Chondrocyte (in vitro differentiated cells): ENCODE measurements around the gene NPAS3. TPM values are rescaled to one million over a fixed set of nuclear protein-coding genes. Genes with fewer than 3 reads are reported as not detected.

Experiments used
- DNase-seq: peaks from one replicate; pipeline ENCODE4 v3.0.0; 2021; ENCODE audit warnings: mixed read lengths, low spot score
- H3K27ac Mint-ChIP-seq: one replicate; pipeline ENCODE4 v1.8.0; 2021; ENCODE audit warnings: mild to moderate bottlenecking, moderate library complexity, mixed read lengths; ENCODE audit not compliant: unreplicated experiment
- H3K27me3 Mint-ChIP-seq: 2 replicates; pipeline ENCODE4 v1.8.0; 2021; ENCODE audit warnings: low read depth, mixed read lengths
- H3K36me3 Mint-ChIP-seq: 2 replicates; pipeline ENCODE4 v1.8.0; 2021; ENCODE audit warnings: low read depth, mixed read lengths
- H3K4me1 Mint-ChIP-seq: 2 replicates; pipeline ENCODE4 v1.8.0; 2021; ENCODE audit warnings: low read depth, mild to moderate bottlenecking, mixed read lengths
- H3K4me3 Mint-ChIP-seq: one replicate; pipeline ENCODE4 v1.8.0; 2021; ENCODE audit warnings: mild to moderate bottlenecking, moderate library complexity, mixed read lengths; ENCODE audit not compliant: unreplicated experiment
- H3K9me3 Mint-ChIP-seq: 2 replicates; pipeline ENCODE4 v1.8.0; 2021; ENCODE audit warnings: low read depth, mixed read lengths
- CTCF ChIP-seq: fragments of 200-600 bp; sonication (generic); IDR thresholded peaks from 2 replicates; pipeline ENCODE4 v1.5.0; 2021; ENCODE audit warnings: antibody characterized with exemption, mild to moderate bottlenecking, moderate library complexity
- total RNA-seq: library from RNA; stranded (reverse); gene quantifications from 3 replicates; pipeline ENCODE4 v1.2.1, GENCODE V29; 2021

Gene NPAS3
- total RNA-seq, 1 donor from 2014 or later: 2.6 TPM

GRCh38 chr14:32920696-32921276 lies 17.9 kb upstream of the NPAS3 start:
- no peak for TF ChIP-seq CTCF
- peaks cover 5% of the 10 kb centered on the region for H3K27me3 Mint-ChIP-seq
- H3K36me3 Mint-ChIP-seq: no peaks in the 10 kb centered on the region
- no peaks in the 10 kb centered on the region for H3K4me1 Mint-ChIP-seq
- no peak overlapping the region for H3K27ac Mint-ChIP-seq
- no peaks in the 10 kb centered on the region for H3K9me3 Mint-ChIP-seq
- no peak overlapping the region for H3K4me3 Mint-ChIP-seq
- no peak for DNase-seq

- Mint-ChIP-seq H3K4me3 (no peak overlapping the region), H3K27ac (no peak overlapping the region), H3K9me3 (no peaks in the 10 kb centered on the region), H3K36me3 (no peaks in the 10 kb centered on the region), H3K4me1 (no peaks in the 10 kb centered on the region), H3K27me3 (peaks cover 8% of the 10 kb centered on the region)
- no peak for DNase-seq
- TF ChIP-seq CTCF: no peak
Measured at GRCh38 chr14:32925439-32925838, 13.2 kb upstream of the NPAS3 start.

- H3K27ac Mint-ChIP-seq: no peak overlapping the region
Measured at GRCh38 chr14:32932302-32932913, 6.3 kb upstream of the NPAS3 start.

GRCh38 chr14:32932914-32933628 lies 5.6 kb upstream of the NPAS3 start:
- Mint-ChIP-seq H3K27ac (no peak overlapping the region), H3K4me1 (peaks cover 21% of the 10 kb centered on the region), H3K9me3 (no peaks in the 10 kb centered on the region), H3K4me3 (peak overlapping the region; percentile 83), H3K27me3 (peaks cover 45% of the 10 kb centered on the region), H3K36me3 (no peaks in the 10 kb centered on the region)
- DNase-seq: no peak
- no peak for TF ChIP-seq CTCF

More at GRCh38 chr14:32932302-32932913, 6.3 kb upstream of the NPAS3 start:
- Mint-ChIP-seq H3K4me3 (no peak overlapping the region), H3K27me3 (peaks cover 45% of the 10 kb centered on the region), H3K36me3 (no peaks in the 10 kb centered on the region), H3K4me1 (peaks cover 19% of the 10 kb centered on the region), H3K9me3 (no peaks in the 10 kb centered on the region)
- DNase-seq: no peak
- no peak for TF ChIP-seq CTCF

- H3K27ac Mint-ChIP-seq: no peak overlapping the region
- peak; percentile 74 for TF ChIP-seq CTCF
Measured at GRCh38 chr14:32933629-32934072, 5.0 kb upstream of the NPAS3 start.

More at GRCh38 chr14:32933629-32934072, 5.0 kb upstream of the NPAS3 start:
- Mint-ChIP-seq H3K4me1 (peaks cover 24% of the 10 kb centered on the region), H3K9me3 (no peaks in the 10 kb centered on the region), H3K4me3 (peak overlapping the region; percentile 83), H3K27me3 (peaks cover 45% of the 10 kb centered on the region), H3K36me3 (no peaks in the 10 kb centered on the region)
- DNase-seq: no peak
